ENCODE data around the gene SGMS1. TPM values are rescaled to one million over a fixed set of nuclear protein-coding genes. Genes with fewer than 3 reads are reported as not detected.

SGMS1 gene
- total and polyA plus RNA-seq, 2 donors from 2014 or later = 13.6 to 100 TPM

- FAIRE-seq = no peak
- Histone ChIP-seq H3K9me3 (ENCODE audit: control insufficient read depth in 2 of 3, insufficient read depth in 1 of 3, low read length in 3 of 3) (no peaks in the 10 kb centered on the region), H3K9ac (ENCODE audit: low read length in 3 of 3) (no peak overlapping the region), H3K4me3 (ENCODE audit: low read length in 3 of 3) (no peak overlapping the region), H3K27ac (ENCODE audit: low read depth in 2 of 2, low read length in 2 of 2) (no peak overlapping the region), H3K36me3 (ENCODE audit: control insufficient read depth in 2 of 3, insufficient read depth in 3 of 3, low read length in 3 of 3) (no peaks in the 10 kb centered on the region), H3K27me3 (ENCODE audit: control insufficient read depth, insufficient read depth, low read length) (no peaks in the 10 kb centered on the region), H3K4me1 (ENCODE audit: control insufficient read depth in 2 of 3, insufficient read depth in 2 of 3, low read depth in 1 of 3, low read length in 3 of 3) (peaks cover 0 to 13% (median 8%) of the 10 kb centered on the region in 3 donors)
- TF ChIP-seq CTCF (IDR thresholded peaks at IDR 0.05; ENCODE audit: borderline replicate concordance, extremely low read depth, insufficient read depth) = no peak
- DNase-seq = no peak
- intact Hi-C loops (cut with DNase I) = no loop called here
Observed at GRCh38 chr10:50600286-50600685, 23.5 kb downstream of the SGMS1 start.

- TF ChIP-seq CTCF (IDR thresholded peaks at IDR 0.05; ENCODE audit: borderline replicate concordance, extremely low read depth, insufficient read depth) = no peak
- H3K4me3 ChIP-seq (ENCODE audit: low read length in 3 of 3) = no peak overlapping the region
- H3K4me1 ChIP-seq (ENCODE audit: control insufficient read depth in 2 of 3, insufficient read depth in 2 of 3, low read depth in 1 of 3, low read length in 3 of 3) = peaks cover 0 to 5% (median 2%) of the 10 kb centered on the region in 3 donors
- no peak for FAIRE-seq
- no peaks in the 10 kb centered on the region for H3K27me3 ChIP-seq (ENCODE audit: control insufficient read depth, insufficient read depth, low read length)
- H3K9me3 ChIP-seq (ENCODE audit: control insufficient read depth in 2 of 3, insufficient read depth in 1 of 3, low read length in 3 of 3) = no peaks in the 10 kb centered on the region
- no peak for DNase-seq
- H3K27ac ChIP-seq (ENCODE audit: low read depth in 2 of 2, low read length in 2 of 2) = no peak overlapping the region
- H3K36me3 ChIP-seq (ENCODE audit: control insufficient read depth in 2 of 3, insufficient read depth in 3 of 3, low read length in 3 of 3) = no peaks in the 10 kb centered on the region
- intact Hi-C loops (cut with DNase I) = no loop called here
- no peak overlapping the region for H3K9ac ChIP-seq (ENCODE audit: low read length in 3 of 3)
Observed at GRCh38 chr10:50596897-50597296, 26.9 kb downstream of the SGMS1 start.

- no peak overlapping the region for H3K9ac ChIP-seq (ENCODE audit: low read length in 3 of 3)
- H3K36me3 ChIP-seq (ENCODE audit: control insufficient read depth in 2 of 3, insufficient read depth in 3 of 3, low read length in 3 of 3) = no peaks in the 10 kb centered on the region
- DNase-seq (no peak), FAIRE-seq (no peak)
- intact Hi-C loops (cut with DNase I) = no loop called here
- no peaks in the 10 kb centered on the region for H3K9me3 ChIP-seq (ENCODE audit: control insufficient read depth in 2 of 3, insufficient read depth in 1 of 3, low read length in 3 of 3)
- no peak overlapping the region for H3K4me3 ChIP-seq (ENCODE audit: low read length in 3 of 3)
- peaks cover 0 to 5% (median 2%) of the 10 kb centered on the region in 3 donors for H3K4me1 ChIP-seq (ENCODE audit: control insufficient read depth in 2 of 3, insufficient read depth in 2 of 3, low read depth in 1 of 3, low read length in 3 of 3)
- no peaks in the 10 kb centered on the region for H3K27me3 ChIP-seq (ENCODE audit: control insufficient read depth, insufficient read depth, low read length)
- no peak for TF ChIP-seq CTCF (IDR thresholded peaks at IDR 0.05; ENCODE audit: borderline replicate concordance, extremely low read depth, insufficient read depth)
- H3K27ac ChIP-seq (ENCODE audit: low read depth in 2 of 2, low read length in 2 of 2) = no peak overlapping the region
Observed at GRCh38 chr10:50596456-50596855, 27.3 kb downstream of the SGMS1 start.

- TF ChIP-seq CTCF (IDR thresholded peaks at IDR 0.05; ENCODE audit: borderline replicate concordance, extremely low read depth, insufficient read depth) = no peak
- H3K27me3 ChIP-seq (ENCODE audit: control insufficient read depth, insufficient read depth, low read length) = no peaks in the 10 kb centered on the region
- FAIRE-seq (no peak), DNase-seq (no peak)
- H3K4me3 ChIP-seq (ENCODE audit: low read length in 3 of 3) = no peak overlapping the region
- H3K9me3 ChIP-seq (ENCODE audit: control insufficient read depth in 2 of 3, insufficient read depth in 1 of 3, low read length in 3 of 3) = no peaks in the 10 kb centered on the region
- no peak overlapping the region for H3K27ac ChIP-seq (ENCODE audit: low read depth in 2 of 2, low read length in 2 of 2)
- intact Hi-C loops (cut with DNase I) = no loop called here
- no peak overlapping the region for H3K9ac ChIP-seq (ENCODE audit: low read length in 3 of 3)
- H3K36me3 ChIP-seq (ENCODE audit: control insufficient read depth in 2 of 3, insufficient read depth in 3 of 3, low read length in 3 of 3) = no peaks in the 10 kb centered on the region
- H3K4me1 ChIP-seq (ENCODE audit: control insufficient read depth in 2 of 3, insufficient read depth in 2 of 3, low read depth in 1 of 3, low read length in 3 of 3) = peaks cover 0 to 5% (median 2%) of the 10 kb centered on the region in 3 donors
Observed at GRCh38 chr10:50595785-50596184, 28.0 kb downstream of the SGMS1 start.
